Measurements from ENCODE around the gene MRC2.

MRC2 gene

GRCh38 chr17:62713086-62713881 is 85.8 kb downstream of the MRC2 start:
- FAIRE-seq (no peak), DNase-seq (ENCODE audit: extremely low spot score, insufficient read length, low read depth) (no peak)

- DNase-seq (ENCODE audit: extremely low spot score, insufficient read length, low read depth) (no peak), FAIRE-seq (no peak)
Observed at GRCh38 chr17:62714016-62714777, 86.7 kb downstream of the MRC2 start.

GRCh38 chr17:62715882-62716390 is 88.5 kb downstream of the MRC2 start:
- DNase-seq (ENCODE audit: extremely low spot score, insufficient read length, low read depth) (no peak), FAIRE-seq (no peak)

DNA sequence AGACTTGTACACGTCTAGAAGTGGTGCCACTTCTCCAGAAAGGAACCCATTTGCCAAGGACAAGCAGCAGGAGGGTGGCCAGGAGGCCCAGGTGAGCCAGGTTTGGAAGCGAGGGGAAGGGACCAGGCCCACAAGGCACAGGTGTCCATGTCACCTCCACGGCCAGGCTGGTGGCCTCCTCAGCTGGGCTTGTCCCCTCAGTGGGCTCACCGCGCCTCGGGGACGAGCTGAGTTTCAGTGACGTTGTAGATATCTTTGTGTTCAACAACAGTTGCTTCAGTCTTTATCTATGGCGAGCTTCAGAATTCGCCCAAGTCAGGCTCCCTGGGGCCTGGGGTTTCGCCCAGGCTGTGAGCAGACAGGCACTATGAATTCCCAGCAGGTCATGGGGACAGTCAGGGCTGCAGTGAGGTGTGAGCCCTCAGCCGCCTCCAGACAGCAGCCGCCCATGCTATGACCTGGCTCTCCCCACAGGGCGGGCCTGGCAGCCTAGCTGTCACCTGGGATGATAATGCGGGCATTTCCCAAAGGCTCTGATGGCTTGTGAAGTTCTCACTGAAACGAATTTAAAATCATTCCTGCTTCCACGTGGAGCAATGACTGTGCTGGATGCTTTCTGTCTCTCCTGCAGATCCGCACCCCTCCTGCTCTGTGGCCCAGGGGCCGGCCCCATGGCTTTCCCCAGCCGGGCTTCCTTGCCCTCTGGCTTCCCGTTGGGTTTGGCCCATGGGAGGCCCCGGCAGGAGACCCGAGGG is 89.5 kb downstream of the MRC2 start:
- no peak for DNase-seq (ENCODE audit: extremely low spot score, insufficient read length, low read depth)
- FAIRE-seq = no peak

GRCh38 chr17:62717589-62717855 is 90.1 kb downstream of the MRC2 start:
- FAIRE-seq (no peak), DNase-seq (ENCODE audit: extremely low spot score, insufficient read length, low read depth) (no peak)

DNA sequence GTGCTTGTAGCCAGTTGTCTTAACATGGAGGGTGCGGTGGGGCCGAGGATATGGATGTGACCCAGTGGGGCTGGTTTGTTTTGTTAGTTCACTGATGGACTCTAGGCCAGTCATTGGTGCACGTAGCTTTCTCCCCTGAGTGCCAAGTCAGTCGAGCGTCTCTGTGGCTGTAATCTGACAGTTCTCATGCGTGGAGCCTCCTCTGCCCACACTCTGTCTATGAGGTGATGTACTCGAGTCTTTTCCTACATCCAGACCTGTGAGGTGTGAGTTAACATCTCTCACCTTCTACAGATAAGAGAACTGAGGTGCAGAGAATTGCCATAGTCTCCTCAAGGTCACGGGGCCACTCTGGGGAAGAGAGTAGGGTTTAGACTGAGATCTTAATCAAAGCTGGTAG is 90.4 kb downstream of the MRC2 start:
- FAIRE-seq (no peak), DNase-seq (ENCODE audit: extremely low spot score, insufficient read length, low read depth) (no peak)

- FAIRE-seq = no peak
- DNase-seq (ENCODE audit: extremely low spot score, insufficient read length, low read depth) = no peak
Observed at GRCh38 chr17:62718429-62718828, 91.0 kb downstream of the MRC2 start.

GRCh38 chr17:62719586-62719985 is 92.1 kb downstream of the MRC2 start:
- DNase-seq (ENCODE audit: extremely low spot score, insufficient read length, low read depth) = no peak
- FAIRE-seq = no peak

DNA sequence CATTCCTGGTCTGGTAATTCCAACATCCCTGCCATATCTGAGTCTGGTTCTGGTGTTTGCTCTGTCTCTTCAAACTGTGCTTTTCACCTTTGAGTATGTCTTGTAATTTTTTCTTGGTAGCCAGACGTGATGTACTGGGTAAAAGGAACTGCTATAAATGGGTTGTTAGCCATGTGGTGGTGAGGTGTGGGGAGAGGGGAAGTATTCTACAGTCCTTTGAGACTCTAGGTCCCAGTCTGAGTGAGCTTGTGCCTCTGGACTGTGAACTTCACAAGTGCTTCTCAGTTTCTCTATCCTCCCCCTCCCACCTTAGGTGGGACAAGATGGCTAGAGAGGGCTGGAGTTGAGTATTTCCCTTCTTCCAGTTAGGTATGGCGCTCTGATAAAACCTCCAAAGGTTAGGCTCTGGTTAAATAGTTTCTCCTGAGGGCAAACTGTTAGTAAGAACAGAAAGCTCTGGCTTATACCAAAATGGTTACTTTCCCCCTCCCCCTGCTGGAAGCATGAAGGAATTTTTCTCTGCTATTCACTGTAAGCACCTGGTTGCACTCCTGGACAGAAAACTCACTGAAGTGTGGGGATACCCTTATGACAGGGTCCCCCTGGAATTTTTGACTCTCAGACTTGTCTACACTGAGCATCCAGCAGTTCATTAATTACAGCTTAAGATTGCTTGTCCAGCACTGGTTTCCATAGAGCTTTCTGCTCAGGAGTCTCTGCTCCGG is 92.8 kb downstream of the MRC2 start:
- peak; percentile 39 for FAIRE-seq
- DNase-seq (ENCODE audit: extremely low spot score, insufficient read length, low read depth) = no peak

GRCh38 chr17:62722625-62723024 is 95.2 kb downstream of the MRC2 start:
- no peak for FAIRE-seq
- no peak for DNase-seq (ENCODE audit: extremely low spot score, insufficient read length, low read depth)

GRCh38 chr17:62723842-62724241 is 96.4 kb downstream of the MRC2 start:
- FAIRE-seq = no peak
- no peak for DNase-seq (ENCODE audit: extremely low spot score, insufficient read length, low read depth)

DNA sequence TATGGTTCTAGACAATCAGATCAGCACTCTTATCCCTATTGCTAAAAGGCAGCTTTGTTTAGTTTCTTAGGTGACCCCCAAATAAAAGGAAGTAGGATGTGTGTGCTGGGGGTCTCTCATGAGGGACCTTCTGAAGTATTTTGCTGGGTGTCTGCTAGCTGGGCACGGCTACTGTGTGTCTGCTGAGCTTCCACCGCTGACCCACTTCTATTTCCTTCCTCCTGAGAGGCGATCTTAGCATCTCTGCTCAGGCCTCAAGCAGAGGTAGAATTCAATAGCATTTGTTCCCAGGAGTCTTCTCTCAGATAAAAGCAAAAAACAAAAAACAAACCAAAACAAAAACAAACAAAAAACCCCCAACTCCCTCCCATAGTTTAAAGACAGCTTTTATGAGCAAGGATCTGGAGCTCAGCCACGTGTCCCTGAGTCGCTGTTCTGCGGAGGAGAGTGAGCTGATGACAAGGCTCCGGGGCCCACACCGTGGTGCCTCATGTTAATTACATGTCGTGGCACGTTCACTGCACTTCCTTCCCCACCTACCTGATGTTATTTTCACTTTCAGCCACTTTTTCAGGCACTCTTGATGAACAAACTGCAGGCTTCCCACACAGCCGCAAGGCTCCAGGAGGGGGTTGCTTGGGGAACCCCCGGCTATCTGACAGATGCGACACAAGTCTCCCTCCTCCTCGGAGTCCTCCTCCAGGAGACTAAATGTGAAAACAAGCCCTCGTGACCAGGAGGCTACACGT is 97.1 kb downstream of the MRC2 start:
- FAIRE-seq = peak; percentile 99
- peak; percentile 58 for DNase-seq (ENCODE audit: extremely low spot score, insufficient read length, low read depth)

GRCh38 chr17:62725791-62726249 is 98.3 kb downstream of the MRC2 start:
- DNase-seq (ENCODE audit: extremely low spot score, insufficient read length, low read depth) (no peak), FAIRE-seq (no peak)

DNA sequence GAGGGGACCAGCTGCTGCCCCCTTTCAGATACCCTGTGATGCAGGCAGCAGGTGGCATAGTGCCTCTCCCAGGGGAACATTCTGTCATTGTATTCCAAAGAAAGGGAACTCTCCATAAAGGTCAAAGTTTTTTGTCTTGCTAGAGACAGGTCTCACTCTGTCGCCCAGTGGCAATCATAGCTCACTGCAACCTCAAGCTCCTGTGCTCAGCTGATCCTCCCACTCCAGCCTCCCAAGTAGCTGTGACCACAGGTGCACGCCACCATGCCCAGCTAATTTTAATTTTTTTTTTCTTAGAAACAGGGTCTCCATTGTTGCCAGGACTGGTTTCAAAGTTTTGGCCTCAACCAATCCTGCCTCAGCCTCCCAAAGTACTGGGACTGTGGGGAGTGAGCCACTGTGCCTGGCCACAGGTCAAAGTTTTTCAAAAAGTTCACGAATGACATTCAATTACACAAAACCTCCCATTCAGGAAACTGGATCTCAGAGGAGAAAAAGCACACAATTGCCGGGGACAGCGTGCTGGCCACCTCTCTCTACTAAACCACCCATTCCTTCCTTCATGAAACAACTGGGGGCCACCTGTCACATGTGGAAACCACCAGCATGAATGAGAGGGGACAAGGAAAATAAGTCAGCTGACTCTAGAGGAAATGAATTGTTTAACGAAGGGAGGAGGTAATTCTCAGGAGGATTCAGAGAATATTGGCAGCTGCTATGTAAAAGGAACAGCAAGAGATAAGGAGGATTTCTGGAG is 100.6 kb downstream of the MRC2 start:
- DNase-seq (ENCODE audit: extremely low spot score, insufficient read length, low read depth) (no peak), FAIRE-seq (no peak)

- FAIRE-seq (no peak), DNase-seq (ENCODE audit: extremely low spot score, insufficient read length, low read depth) (no peak)
Observed at GRCh38 chr17:62732125-62732524, 104.7 kb downstream of the MRC2 start.

DNA sequence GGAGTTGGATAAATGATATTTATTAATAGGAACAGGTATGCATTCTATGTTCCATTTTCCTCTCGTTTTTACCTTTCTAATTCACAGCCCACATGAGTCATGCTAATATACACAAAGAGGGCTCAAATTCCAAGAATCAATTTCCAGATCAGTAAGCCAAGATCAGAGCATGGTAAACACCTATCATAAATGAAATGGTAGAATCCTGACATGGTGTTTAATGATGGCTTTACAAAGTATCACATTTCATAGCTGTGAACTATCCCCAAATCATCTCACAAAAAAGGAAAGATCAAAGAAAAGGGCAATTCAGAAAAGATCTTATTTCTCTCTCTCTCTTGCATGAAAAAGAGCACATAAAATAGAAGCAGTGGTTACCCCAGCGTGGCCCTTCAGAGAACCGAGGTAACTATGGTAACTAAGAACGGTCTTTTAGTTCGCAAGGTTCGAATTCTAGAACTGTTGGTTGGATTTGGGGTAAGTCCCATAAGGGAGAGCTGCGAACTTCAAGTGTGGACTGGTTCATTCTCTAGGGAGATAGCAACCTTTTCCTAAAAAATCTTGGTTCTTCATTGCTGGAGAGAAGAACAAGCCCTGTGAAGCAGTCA is 107.7 kb downstream of the MRC2 start:
- FAIRE-seq = no peak
- DNase-seq (ENCODE audit: extremely low spot score, insufficient read length, low read depth) = no peak

- DNase-seq (ENCODE audit: extremely low spot score, insufficient read length, low read depth) (no peak), FAIRE-seq (no peak)
Observed at GRCh38 chr17:62737513-62737912, 110.0 kb downstream of the MRC2 start.

DNA sequence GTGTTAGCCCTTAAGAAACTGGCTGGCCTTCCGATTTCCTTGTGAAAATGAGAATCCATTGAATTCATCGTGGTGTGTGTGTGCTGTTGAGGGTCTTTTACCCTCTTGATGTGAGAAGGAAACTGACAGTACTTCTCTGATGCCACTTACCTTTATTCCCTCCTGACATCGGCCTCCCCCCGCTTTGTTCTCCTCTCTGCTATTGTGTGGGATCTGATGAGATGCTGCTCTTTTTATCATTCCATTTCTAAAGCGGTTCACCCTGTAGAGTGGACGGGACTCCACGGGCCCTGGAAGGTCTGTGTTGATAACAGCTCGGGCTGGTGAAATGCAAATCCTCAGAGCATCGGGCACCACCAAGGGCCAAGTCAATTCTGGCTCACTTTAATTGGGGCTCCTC is 110.8 kb downstream of the MRC2 start:
- FAIRE-seq = no peak
- DNase-seq (ENCODE audit: extremely low spot score, insufficient read length, low read depth) = no peak
